Activated CD8-positive, alpha-beta T cell treated with anti-CD3 and anti-CD28 coated beads for 36 hours (primary cell): ENCODE results near the gene ATP13A2. TPM values are rescaled to one million over a fixed set of nuclear protein-coding genes. Genes with fewer than 3 reads are reported as not detected.

Source experiments
- ATAC-seq: fragments of 200-7000 bp; cut with Tn5 transposase; one replicate; pipeline ENCODE4 v1.10.0; 2021; ENCODE audit warnings: mild to moderate bottlenecking, moderate library complexity
- CTCF ChIA-PET: fragments of 350-600 bp; sonication (Branson Sonifier 250); formaldehyde crosslinking; loops from one replicate; lab custom pipeline; 2021; ENCODE audit warnings: antibody characterized with exemption; lab: Charles Lee
- POLR2A ChIA-PET: fragments of 350-600 bp; sonication (Branson Sonifier 250); formaldehyde crosslinking; loops from one replicate; lab custom pipeline; 2021; ENCODE audit warnings: antibody characterized with exemption; lab: Charles Lee
- DNase-seq: peaks from one replicate; pipeline ENCODE4 v3.0.0-alpha.2; 2020
- H3K27ac Mint-ChIP-seq: one replicate; pipeline ENCODE4 v1.8.0; 2021; ENCODE audit warnings: mild to moderate bottlenecking, mixed read lengths
- H3K27me3 Mint-ChIP-seq: one replicate; pipeline ENCODE4 v1.8.0; 2021; ENCODE audit warnings: mixed read lengths
- H3K36me3 Mint-ChIP-seq: one replicate; pipeline ENCODE4 v1.8.0; 2021; ENCODE audit warnings: low read depth, mixed read lengths
- H3K4me1 Mint-ChIP-seq: one replicate; pipeline ENCODE4 v1.8.0; 2021; ENCODE audit warnings: low read depth, mixed read lengths
- H3K4me3 Mint-ChIP-seq: one replicate; pipeline ENCODE4 v1.8.0; 2021; ENCODE audit warnings: mild to moderate bottlenecking, moderate library complexity, mixed read lengths
- H3K9me3 Mint-ChIP-seq: one replicate; pipeline ENCODE4 v1.8.0; 2021; ENCODE audit warnings: mixed read lengths
- intact Hi-C: fragments of 100-400 bp; cut with micrococcal nuclease; formaldehyde crosslinking; loops from one replicate; pipeline ENCODE4 v1.10.0; 2022
- total RNA-seq, 2 experiments: library from RNA; stranded (reverse); gene quantifications; one replicate each; pipeline ENCODE4 v1.2.3, GENCODE V29; 2021
- TF ChIP-seq, protein P1 (sequence below): fragments of 200-600 bp; IDR thresholded peaks from one replicate; pipeline ENCODE4 v1.8.0; 2022; ENCODE audit warnings: antibody characterized with exemption, mild to moderate bottlenecking

The ATP13A2 gene
- total RNA-seq, 2 experiments from 2014 or later: 21.4 to 24.1 TPM

- H3K9me3 Mint-ChIP-seq: no peaks in the 10 kb centered on the region
- ATAC-seq (no peak), DNase-seq (no peak)
- POLR2A ChIA-PET: no interaction called here
- H3K27me3 Mint-ChIP-seq: no peaks in the 10 kb centered on the region
- H3K36me3 Mint-ChIP-seq: no peaks in the 10 kb centered on the region
- H3K4me1 Mint-ChIP-seq: no peaks in the 10 kb centered on the region
- intact Hi-C loops: no loop called here
- no peak overlapping the region for H3K27ac Mint-ChIP-seq
- no peak overlapping the region for H3K4me3 Mint-ChIP-seq
- TF ChIP-seq, protein P1, sequence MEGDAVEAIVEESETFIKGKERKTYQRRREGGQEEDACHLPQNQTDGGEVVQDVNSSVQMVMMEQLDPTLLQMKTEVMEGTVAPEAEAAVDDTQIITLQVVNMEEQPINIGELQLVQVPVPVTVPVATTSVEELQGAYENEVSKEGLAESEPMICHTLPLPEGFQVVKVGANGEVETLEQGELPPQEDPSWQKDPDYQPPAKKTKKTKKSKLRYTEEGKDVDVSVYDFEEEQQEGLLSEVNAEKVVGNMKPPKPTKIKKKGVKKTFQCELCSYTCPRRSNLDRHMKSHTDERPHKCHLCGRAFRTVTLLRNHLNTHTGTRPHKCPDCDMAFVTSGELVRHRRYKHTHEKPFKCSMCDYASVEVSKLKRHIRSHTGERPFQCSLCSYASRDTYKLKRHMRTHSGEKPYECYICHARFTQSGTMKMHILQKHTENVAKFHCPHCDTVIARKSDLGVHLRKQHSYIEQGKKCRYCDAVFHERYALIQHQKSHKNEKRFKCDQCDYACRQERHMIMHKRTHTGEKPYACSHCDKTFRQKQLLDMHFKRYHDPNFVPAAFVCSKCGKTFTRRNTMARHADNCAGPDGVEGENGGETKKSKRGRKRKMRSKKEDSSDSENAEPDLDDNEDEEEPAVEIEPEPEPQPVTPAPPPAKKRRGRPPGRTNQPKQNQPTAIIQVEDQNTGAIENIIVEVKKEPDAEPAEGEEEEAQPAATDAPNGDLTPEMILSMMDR: no peak
- CTCF ChIA-PET: interaction anchor here (1.7 kb wide), 1 partner anchor 12 kb away, joined by 4 read pairs; no protein-coding TSS in a partner anchor
These were observed 39.4 kb downstream of the ATP13A2 start for GRCh38 chr1:16972189-16972895.

GRCh38 chr1:16971341-16972188 lies 40.2 kb downstream of the ATP13A2 start:
- TF ChIP-seq, protein P1: no peak
- ChIA-PET POLR2A (no interaction called here), CTCF (interaction anchor here (1.7 kb wide), 1 partner anchor 11 kb away, joined by 4 read pairs; no protein-coding TSS in a partner anchor)
- H3K4me3 Mint-ChIP-seq: no peak overlapping the region
- no peaks in the 10 kb centered on the region for H3K27me3 Mint-ChIP-seq
- ATAC-seq (no peak), DNase-seq (no peak)
- intact Hi-C loops: no loop called here
- H3K36me3 Mint-ChIP-seq: no peaks in the 10 kb centered on the region
- no peaks in the 10 kb centered on the region for H3K4me1 Mint-ChIP-seq
- H3K9me3 Mint-ChIP-seq: no peaks in the 10 kb centered on the region
- no peak overlapping the region for H3K27ac Mint-ChIP-seq

GRCh38 chr1:16970132-16970910 lies 41.4 kb downstream of the ATP13A2 start:
- ATAC-seq (no peak), DNase-seq (no peak)
- ChIA-PET CTCF (interaction anchor here (1.0 kb wide), 1 partner anchor 9 kb away, joined by 4 read pairs; no protein-coding TSS in a partner anchor), POLR2A (no interaction called here)
- intact Hi-C loops: no loop called here
- Mint-ChIP-seq H3K36me3 (peaks cover under 1% of the 10 kb centered on the region), H3K4me1 (peaks cover 1% of the 10 kb centered on the region), H3K9me3 (no peaks in the 10 kb centered on the region), H3K4me3 (no peak overlapping the region), H3K27me3 (no peaks in the 10 kb centered on the region), H3K27ac (no peak overlapping the region)
- TF ChIP-seq, protein P1: no peak

DNA sequence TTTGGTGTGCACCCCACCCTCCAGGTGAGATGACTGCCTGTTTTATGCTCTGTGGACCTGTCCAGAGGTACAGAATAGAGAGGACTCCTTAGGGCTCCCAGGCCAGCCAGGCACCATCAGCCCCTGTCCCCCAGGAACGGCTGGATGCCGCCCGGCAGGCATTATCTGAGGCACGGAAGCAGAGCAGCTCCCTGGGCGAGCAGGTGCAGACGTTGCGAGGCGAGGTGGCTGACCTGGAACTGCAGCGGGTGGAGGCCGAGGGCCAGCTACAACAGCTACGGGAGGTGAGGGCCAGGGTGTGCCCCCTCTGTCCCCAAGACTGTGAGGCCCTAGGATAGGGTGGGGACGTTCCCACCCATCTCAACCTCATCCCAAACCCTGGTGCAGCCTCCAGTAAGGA lies 42.1 kb downstream of the ATP13A2 start:
- peaks cover 2% of the 10 kb centered on the region for H3K4me1 Mint-ChIP-seq
- H3K36me3 Mint-ChIP-seq: peaks cover 1% of the 10 kb centered on the region
- ATAC-seq (no peak), DNase-seq (no peak)
- ChIA-PET CTCF (interaction anchor here (1.0 kb wide), 1 partner anchor 9 kb away, joined by 4 read pairs; no protein-coding TSS in a partner anchor), POLR2A (no interaction called here)
- no peaks in the 10 kb centered on the region for H3K9me3 Mint-ChIP-seq
- intact Hi-C loops: no loop called here
- H3K27ac Mint-ChIP-seq: no peak overlapping the region
- H3K4me3 Mint-ChIP-seq: no peak overlapping the region
- TF ChIP-seq, protein P1: no peak
- H3K27me3 Mint-ChIP-seq: no peaks in the 10 kb centered on the region
